K562 (cell line): Measurements from ENCODE around the gene ADORA1. TPM values are rescaled to one million over a fixed set of nuclear protein-coding genes. Genes with fewer than 3 reads are reported as not detected.
A peak's percentile ranks its signal among the peaks of the same experiment; 100 is the strongest.

Experiments
- ATAC-seq: fragments of 200-7000 bp; cut with Tn5 transposase; 3 replicates; pipeline ENCODE4 v1.9.1; 2020; ENCODE audit warnings: moderate library complexity
- BruUV-seq: library from RNA; stranded (reverse); fragments of 400-500 nt; replicated peaks from 2 replicates; lab custom pipeline; 2021; lab: Mats Ljungman, UMichigan
- CTCF ChIA-PET: fragments of 300-600 bp; formaldehyde crosslinking; extraction: SDS; loops from one replicate; lab custom pipeline; 2021; ENCODE audit warnings: low intra/inter-chr PET ratio; lab: Yijun Ruan, JAX
- POLR2A ChIA-PET: fragments of 300-600, 350-650 bp; sonication (Branson Sonifier 250); formaldehyde crosslinking; extraction: SDS; loops from one replicate; lab custom pipeline; 2021; ENCODE audit warnings: antibody characterized with exemption, inconsistent platforms; lab: Yijun Ruan, JAX
- DNase-seq, 4 experiments: peaks; one replicate each; pipeline versions ENCODE4 v3.0.0 to v3.0.0-alpha.2; 2011 to 2018; ENCODE audit warnings: low spot score in 3 of 4, mixed read lengths in 3 of 4; ENCODE audit errors: extremely low read depth in 1 of 4
- FAIRE-seq: peaks from 2 replicates; lab custom pipeline; 2011; peaks lifted over from hg19 to GRCh38; lab: Jason Lieb, UNC
- H2AFZ ChIP-seq: 2 replicates; pipeline ENCODE4 v1.6.0; 2011; ENCODE audit warnings: low read depth, low read length, control low read depth, inconsistent platforms
- H3K27ac ChIP-seq: fragments of 200-600 bp; 3 replicates; pipeline ENCODE4 v1.8.0; 2011; ENCODE audit warnings: low read depth, mild to moderate bottlenecking, control low read depth, inconsistent platforms, low read length, moderate library complexity, mixed read lengths; ENCODE audit errors: extremely low read depth
- H3K27me3 ChIP-seq, 2 experiments: fragments of 300-600 bp in 1 of 2; 2 replicates in 1 of 2; 3 replicates in 1 of 2; pipeline versions ENCODE4 v1.6.0 to v1.8.0; 2011; ENCODE audit warnings: inconsistent platforms in 2 of 2, low read length in 2 of 2, mild to moderate bottlenecking in 1 of 2, mixed read lengths in 1 of 2, moderate library complexity in 1 of 2; ENCODE audit not compliant: control insufficient read depth in 2 of 2, insufficient read depth in 2 of 2
- H3K36me3 ChIP-seq: fragments of 300-600 bp; 3 replicates; pipeline ENCODE4 v1.8.0; 2011; ENCODE audit warnings: mild to moderate bottlenecking, low read length, inconsistent platforms; ENCODE audit not compliant: control insufficient read depth, insufficient read depth
- H3K4me1 ChIP-seq, 2 experiments: fragments of 200-600 bp in 1 of 2; replicated peaks in 1 of 2; 2 replicates in 1 of 2; 3 replicates in 1 of 2; pipeline versions ENCODE4 v1.5.1 to v1.8.0; 2011; ENCODE audit warnings: inconsistent platforms in 2 of 2, low read length in 2 of 2, mild to moderate bottlenecking in 1 of 2, mixed read lengths in 1 of 2, moderate library complexity in 1 of 2; ENCODE audit not compliant: control insufficient read depth in 2 of 2, insufficient read depth in 2 of 2
- H3K4me2 ChIP-seq: 2 replicates; pipeline ENCODE4 v1.6.1; 2011; ENCODE audit warnings: low read length, control low read depth, inconsistent platforms, mixed read lengths; ENCODE audit not compliant: insufficient read depth
- H3K4me3 ChIP-seq: fragments of 200-600 bp; sonication (generic), shearing (Covaris generic); 2 replicates; pipeline ENCODE4 v1.5.1; 2016; ENCODE audit warnings: control low read depth, inconsistent platforms
- H3K79me2 ChIP-seq: fragments of 200-600 bp; 3 replicates; pipeline ENCODE4 v1.8.0; 2011; ENCODE audit warnings: low read length, inconsistent platforms; ENCODE audit not compliant: control insufficient read depth, insufficient read depth
- H3K9ac ChIP-seq, 2 experiments: 2 replicates each; pipeline versions ENCODE4 v1.6.0 to v1.6.1; 2011; ENCODE audit warnings: low read depth in 2 of 2, low read length in 2 of 2, control low read depth in 1 of 2, inconsistent platforms in 1 of 2, mild to moderate bottlenecking in 1 of 2, mixed read lengths in 1 of 2; ENCODE audit not compliant: insufficient read depth in 1 of 2
- H3K9me1 ChIP-seq: one replicate; pipeline ENCODE4 v1.6.0; 2011; ENCODE audit warnings: inconsistent platforms, mild to moderate bottlenecking, low read length, moderate library complexity; ENCODE audit not compliant: control insufficient read depth, insufficient read depth
- H3K9me3 ChIP-seq: replicated peaks from 2 replicates; pipeline ENCODE4 v1.5.1; 2011; ENCODE audit warnings: low read depth, low read length, inconsistent platforms; ENCODE audit not compliant: control insufficient read depth, insufficient read depth
- H4K20me1 ChIP-seq: replicated peaks from 2 replicates; pipeline ENCODE4 v1.6.1; 2011; ENCODE audit warnings: low read length, inconsistent platforms, mixed read lengths; ENCODE audit not compliant: control insufficient read depth, insufficient read depth
- ADNP ChIP-seq: fragments of 200-800 bp; sonication (Bioruptor generic); IDR thresholded peaks from 2 replicates; pipeline ENCODE4 v1.6.1; 2016; ENCODE audit warnings: missing genetic modification characterization, missing compliant biosample characterization
- BCOR ChIP-seq: fragments of 450-650 bp; IDR thresholded peaks from 2 replicates; pipeline ENCODE4 v1.6.1; 2016
- ESRRA ChIP-seq: fragments of 450-650 bp; IDR thresholded peaks from 2 replicates; pipeline ENCODE4 v1.6.1; 2014; ENCODE audit warnings: low read depth, mild to moderate bottlenecking, moderate library complexity, borderline replicate concordance
- KDM1A ChIP-seq, 2 experiments: fragments of 450-650 bp; IDR thresholded peaks; 2 replicates each; pipeline ENCODE4 v1.6.1; 2016; ENCODE audit warnings: mild to moderate bottlenecking in 2 of 2
- KDM4B ChIP-seq, 2 experiments: fragments of 450-650 bp in 1 of 2; sonication (generic) in 1 of 2; IDR thresholded peaks; 2 replicates each; pipeline ENCODE4 v1.6.1; 2016 to 2017; ENCODE audit warnings: borderline replicate concordance in 2 of 2, antibody characterized with exemption in 1 of 2, low read depth in 1 of 2, mild to moderate bottlenecking in 1 of 2
- RBM25 ChIP-seq: fragments of 200-400 bp; formaldehyde crosslinking; IDR thresholded peaks from 2 replicates; pipeline ENCODE4 v1.6.1; 2018; ENCODE audit warnings: low read length, low read depth, moderate library complexity; ENCODE audit not compliant: severe bottlenecking
- SRSF1 ChIP-seq: fragments of 200-400 bp; formaldehyde crosslinking; IDR thresholded peaks from 2 replicates; pipeline ENCODE4 v1.6.1; 2017; ENCODE audit warnings: mild to moderate bottlenecking, low read depth, low read length, moderate library complexity
- TRIM28 ChIP-seq: fragments of 450-650 bp; IDR thresholded peaks from 2 replicates; pipeline ENCODE4 v1.6.1; 2017
- ZBTB8A ChIP-seq: fragments of 450-650 bp; IDR thresholded peaks from 2 replicates; pipeline ENCODE4 v1.6.1; 2018; ENCODE audit warnings: mild to moderate bottlenecking, moderate library complexity; ENCODE audit not compliant: partially characterized antibody
- ZNF174 ChIP-seq: fragments of 250-450 bp; sonication (Bioruptor Pico); IDR thresholded peaks from 2 replicates; pipeline ENCODE4 v1.4.0; 2020; ENCODE audit warnings: mild to moderate bottlenecking
- WGBS: fragments of 100-300 bp; shearing (Covaris generic); methylation state at CpG from one replicate; pipeline ENCODE4 v1.1.6; 2016; ENCODE audit warnings: low coverage, mixed read lengths; ENCODE audit not compliant: insufficient coverage; ENCODE audit errors: missing lambda C conversion rate; 5-methylcytosine and 5-hydroxymethylcytosine counted together
- in situ Hi-C: fragments of 300-500 bp; cut with MboI; formaldehyde crosslinking; loops from 4 replicates; pipeline ENCODE4 v1.15.0; 2018; ENCODE audit warnings: inconsistent platforms, mixed read lengths
- intact Hi-C: fragments of 100-400 bp; cut with micrococcal nuclease; formaldehyde crosslinking; loops from 2 replicates; pipeline ENCODE4 v1.14.2; 2022
- polyA plus RNA-seq, 8 experiments: library from polyadenylated mRNA; depleted of rRNA in 4 of 8; stranded (reverse) in 5 of 8; unstranded in 3 of 8; fragments of >200 nt; fragmentation: Nextera tagmentation in 2 of 8; fragmentation: Illumina TruSeq in 1 of 8; extraction: Ambion mirVana in 2 of 8; extraction: Trizol in 1 of 8; gene quantifications; 2 replicates each; pipeline versions ENCODE4 v1.2.1 to v1.2.3, GENCODE V29; 2011 to 2014; ENCODE audit warnings: inconsistent platforms in 1 of 8, missing spikeins in 1 of 8
- total RNA-seq, 7 experiments: library from RNA; depleted of rRNA in 6 of 7; stranded (reverse); fragments of >200 nt in 6 of 7; fragmentation: Illumina TruSeq in 2 of 7; extraction: Trizol in 2 of 7; gene quantifications; 2 replicates each; pipeline versions ENCODE4 v1.2.1 to v1.2.3, GENCODE V29; 2011 to 2021; ENCODE audit warnings: low replicate concordance in 1 of 7
- TF ChIP-seq, protein P1 (sequence below): IDR thresholded peaks from 2 replicates; pipeline ENCODE4 v1.6.1; 2011; ENCODE audit not compliant: insufficient read length; ENCODE audit errors: extremely low read depth

Gene ADORA1
- total and polyA plus RNA-seq, 9 of the 15 experiments (the other 6 are each of a cell fraction or from before 2014, with no cell fraction given): not detected

DNA sequence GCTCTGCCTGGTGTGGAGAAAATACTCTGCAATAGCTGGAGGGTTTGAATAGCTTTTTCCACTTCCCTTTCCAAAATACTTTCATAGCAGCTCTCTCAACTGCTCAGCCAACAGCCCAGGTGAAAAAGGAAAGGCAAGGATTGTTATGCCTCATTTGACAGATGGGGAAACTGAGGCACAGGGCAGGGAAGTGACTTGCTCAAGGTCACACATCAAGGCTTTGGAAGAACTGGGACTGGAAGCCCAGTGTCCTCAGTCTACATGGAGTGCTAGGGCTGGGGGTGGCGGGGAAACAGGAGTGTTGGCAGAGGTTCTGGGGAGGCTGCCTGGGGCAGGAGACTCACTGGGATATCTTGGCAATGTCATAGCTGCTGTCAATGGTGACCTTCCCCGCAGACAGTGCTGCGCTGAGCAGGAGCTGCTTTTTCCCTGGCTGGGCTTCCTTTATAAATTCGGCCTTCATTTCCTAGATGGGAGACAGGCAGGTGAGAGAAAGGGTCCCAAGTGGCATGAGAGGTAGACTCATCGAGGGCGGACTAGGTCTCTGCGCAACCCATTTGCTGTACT is 54.9 kb downstream of the ADORA1 start:
- in situ Hi-C loops (no loop called here), intact Hi-C loops (no loop called here)
- no peaks in the 10 kb centered on the region for H3K4me1 ChIP-seq
- ATAC-seq (no peak), FAIRE-seq (no peak), DNase-seq (no peak)
- WGBS: 25% methylated on average over 7 of the region's 7 CpGs
- no peaks in the 10 kb centered on the region for H3K79me2 ChIP-seq
- POLR2A ChIA-PET: interaction anchor here (1.3 to 1.4 kb wide), 2 partner anchors 9 to 14 kb away, joined by 4 to 6 read pairs; no protein-coding TSS in a partner anchor
- H4K20me1 ChIP-seq: peaks cover 14% of the 10 kb centered on the region
- H2AFZ ChIP-seq: no peak overlapping the region
- CTCF ChIA-PET: no interaction called here
- H3K27me3 ChIP-seq: peaks cover 24 to 80% of the 10 kb centered on the region in 2 experiments
- H3K4me3 ChIP-seq: no peak overlapping the region
- no TSS peak for BruUV-seq
- no peaks in the 10 kb centered on the region for H3K9me1 ChIP-seq
- no peak overlapping the region for H3K4me2 ChIP-seq
- no peaks in the 10 kb centered on the region for H3K9me3 ChIP-seq
- no peaks in the 10 kb centered on the region for H3K36me3 ChIP-seq
- H3K27ac ChIP-seq: no peak overlapping the region
- TF ChIP-seq TRIM28 (no peak), BCOR (0 out of 2 replicates have a peak, but pooled peaks have one; percentile 11)
- H3K9ac ChIP-seq: no peak overlapping the region

DNA sequence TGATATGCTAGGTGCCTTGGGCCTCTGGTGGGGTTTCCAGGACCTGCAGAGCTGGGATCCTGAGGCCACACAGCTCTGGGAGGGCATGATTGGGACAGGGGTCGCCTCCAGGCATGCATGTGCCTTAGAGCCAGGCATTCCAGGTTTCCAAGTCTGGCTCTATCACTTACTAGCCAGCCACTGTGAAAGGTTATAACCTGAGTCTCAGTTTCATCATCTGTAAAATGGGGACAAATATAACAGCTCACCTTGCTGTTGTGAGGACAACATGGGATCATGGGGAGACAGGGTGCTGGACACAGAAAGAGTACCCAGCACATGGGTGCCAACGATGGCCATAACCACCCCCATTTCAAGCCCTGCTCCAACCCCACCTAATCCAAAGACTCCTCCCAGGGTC is 56.3 kb downstream of the ADORA1 start:
- H3K4me1 ChIP-seq: no peaks in the 10 kb centered on the region
- in situ Hi-C loops (no loop called here), intact Hi-C loops (no loop called here)
- no peak overlapping the region for H2AFZ ChIP-seq
- no peaks in the 10 kb centered on the region for H3K9me1 ChIP-seq
- ChIA-PET CTCF (no interaction called here), POLR2A (interaction anchor here (0.7 kb wide), 1 partner anchor 12 kb away, joined by 3 read pairs; no protein-coding TSS in a partner anchor)
- DNase-seq (no peak), ATAC-seq (no peak), FAIRE-seq (no peak)
- H3K4me2 ChIP-seq: no peak overlapping the region
- H3K9me3 ChIP-seq: no peaks in the 10 kb centered on the region
- 0% methylated on average over 2 of the region's 2 CpGs for WGBS
- TF ChIP-seq ADNP (tag) (peak; percentile 49), RBM25 (peak; percentile 71), ESRRA (0 out of 2 replicates have a peak, but pooled peaks have one; percentile 31), KDM4B (IDR thresholded peaks at IDR 0.05; ENCODE audit: borderline replicate concordance in 2 of 2, low read depth in 1 of 2) (no peak), SRSF1 (no peak), ZNF174 (CRISPR knock-in tag) (no peak), ZBTB8A (no peak), BCOR (peak; percentile 35; the same call in 1 of the 2 replicates), KDM1A (IDR thresholded peaks at IDR 0.05) (peak in 1 of 2 experiments; percentile 33; a peak in 1 of 4 replicates)
- TF ChIP-seq, protein P1, sequence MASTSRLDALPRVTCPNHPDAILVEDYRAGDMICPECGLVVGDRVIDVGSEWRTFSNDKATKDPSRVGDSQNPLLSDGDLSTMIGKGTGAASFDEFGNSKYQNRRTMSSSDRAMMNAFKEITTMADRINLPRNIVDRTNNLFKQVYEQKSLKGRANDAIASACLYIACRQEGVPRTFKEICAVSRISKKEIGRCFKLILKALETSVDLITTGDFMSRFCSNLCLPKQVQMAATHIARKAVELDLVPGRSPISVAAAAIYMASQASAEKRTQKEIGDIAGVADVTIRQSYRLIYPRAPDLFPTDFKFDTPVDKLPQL: no peak
- no TSS peak for BruUV-seq
- H3K9ac ChIP-seq: no peak overlapping the region
- peaks cover 13% of the 10 kb centered on the region for H4K20me1 ChIP-seq
- H3K36me3 ChIP-seq: no peaks in the 10 kb centered on the region
- H3K4me3 ChIP-seq: no peak overlapping the region
- no peak overlapping the region for H3K27ac ChIP-seq
- H3K79me2 ChIP-seq: no peaks in the 10 kb centered on the region
- H3K27me3 ChIP-seq: peaks cover 25 to 67% of the 10 kb centered on the region in 2 experiments
